Stimulated activated CD4-positive, alpha-beta T cell treated with anti-CD3 and anti-CD28 coated beads, Interleukin-15, amount 100 ng/mL, for 48 hours (primary cell): ENCODE measurements around the gene DIDO1.
"Not testable (repeated sequence)": the region's sequence is repeated elsewhere in the genome, so short reads cannot be mapped to it uniquely, and the experiment has no call there.

ENCODE experiments used
- DNase-seq, 2 donors: peaks; one replicate each; pipeline ENCODE4 v3.0.0-alpha.2; 2020; ENCODE audit warnings: low read depth in 2 of 2

Gene DIDO1

GRCh38 chr20:62929051-62929538 lies 2.8 kb upstream of the DIDO1 start:
- DNase-seq: peak in 1 of 2 donors; percentile 60

GRCh38 chr20:62928246-62928939 lies 2.1 kb upstream of the DIDO1 start:
- DNase-seq: no peak

- no peak for DNase-seq
Measured at GRCh38 chr20:62927128-62927705, 912 bp upstream of the DIDO1 start.

- no peak for DNase-seq
Measured at GRCh38 chr20:62925420-62926228, 681 bp downstream of the DIDO1 start.

GRCh38 chr20:62925076-62925419 lies 1.3 kb downstream of the DIDO1 start:
- no peak for DNase-seq

- no peak for DNase-seq
Measured at GRCh38 chr20:62924442-62925075, 1.7 kb downstream of the DIDO1 start.

- DNase-seq: no peak
Measured at GRCh38 chr20:62923669-62924441, 2.5 kb downstream of the DIDO1 start.

GRCh38 chr20:62923059-62923668 lies 3.1 kb downstream of the DIDO1 start:
- not testable (repeated sequence) for DNase-seq

- no peak for DNase-seq
Measured at GRCh38 chr20:62922451-62922921, 3.8 kb downstream of the DIDO1 start.

- DNase-seq: peak in 1 of 2 donors; percentile 56
Measured at GRCh38 chr20:62921119-62921687, 5.1 kb downstream of the DIDO1 start.

GRCh38 chr20:62920039-62920645 lies 6.2 kb downstream of the DIDO1 start:
- DNase-seq: no peak

GRCh38 chr20:62918831-62919230 lies 7.5 kb downstream of the DIDO1 start:
- DNase-seq: no peak

- DNase-seq: no peak
Measured at GRCh38 chr20:62918147-62918546, 8.2 kb downstream of the DIDO1 start.

- DNase-seq: no peak
Measured at GRCh38 chr20:62917720-62918119, 8.6 kb downstream of the DIDO1 start.

GRCh38 chr20:62916703-62917476 lies 9.4 kb downstream of the DIDO1 start:
- DNase-seq: no peak

GRCh38 chr20:62914970-62915457 lies 11.3 kb downstream of the DIDO1 start:
- DNase-seq: no peak

- no peak for DNase-seq
Measured at GRCh38 chr20:62914436-62914835, 11.9 kb downstream of the DIDO1 start.

GRCh38 chr20:62913043-62913630 lies 13.2 kb downstream of the DIDO1 start:
- no peak for DNase-seq
